ENCODE measurements around the gene KIF21A.

DNA sequence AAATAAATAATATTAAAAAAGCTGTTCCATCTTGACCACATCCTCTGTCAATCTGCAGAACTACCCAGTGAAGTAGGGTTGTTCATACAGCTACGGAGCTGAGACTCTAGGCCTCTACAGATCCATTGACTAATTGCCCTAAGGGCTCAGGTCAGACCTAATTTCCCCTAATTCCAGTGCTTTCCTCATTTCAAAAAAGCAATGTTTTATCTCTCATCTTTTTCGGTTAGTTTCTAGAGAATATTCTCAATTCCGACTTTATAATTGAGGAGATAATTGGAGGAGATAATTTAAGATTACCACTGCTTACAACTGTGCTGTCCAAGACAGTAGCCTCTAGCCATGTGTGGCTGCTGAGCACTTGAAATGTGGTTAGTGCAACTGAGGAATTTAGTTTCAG lies 167.1 kb downstream of the KIF21A start:
- TF ChIP-seq, protein P1, sequence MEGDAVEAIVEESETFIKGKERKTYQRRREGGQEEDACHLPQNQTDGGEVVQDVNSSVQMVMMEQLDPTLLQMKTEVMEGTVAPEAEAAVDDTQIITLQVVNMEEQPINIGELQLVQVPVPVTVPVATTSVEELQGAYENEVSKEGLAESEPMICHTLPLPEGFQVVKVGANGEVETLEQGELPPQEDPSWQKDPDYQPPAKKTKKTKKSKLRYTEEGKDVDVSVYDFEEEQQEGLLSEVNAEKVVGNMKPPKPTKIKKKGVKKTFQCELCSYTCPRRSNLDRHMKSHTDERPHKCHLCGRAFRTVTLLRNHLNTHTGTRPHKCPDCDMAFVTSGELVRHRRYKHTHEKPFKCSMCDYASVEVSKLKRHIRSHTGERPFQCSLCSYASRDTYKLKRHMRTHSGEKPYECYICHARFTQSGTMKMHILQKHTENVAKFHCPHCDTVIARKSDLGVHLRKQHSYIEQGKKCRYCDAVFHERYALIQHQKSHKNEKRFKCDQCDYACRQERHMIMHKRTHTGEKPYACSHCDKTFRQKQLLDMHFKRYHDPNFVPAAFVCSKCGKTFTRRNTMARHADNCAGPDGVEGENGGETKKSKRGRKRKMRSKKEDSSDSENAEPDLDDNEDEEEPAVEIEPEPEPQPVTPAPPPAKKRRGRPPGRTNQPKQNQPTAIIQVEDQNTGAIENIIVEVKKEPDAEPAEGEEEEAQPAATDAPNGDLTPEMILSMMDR (IDR thresholded peaks at IDR 0.05), result no peak
- no peak for TF ChIP-seq POLR2A (IDR thresholded peaks at IDR 0.05)
